GM04504 (cell line): ENCODE data around the gene KRR1.

Experiments
- DNase-seq: peaks from one replicate; pipeline ENCODE4 v3.0.0-alpha.2; 2012; ENCODE audit warnings: low read depth

KRR1 gene

DNA sequence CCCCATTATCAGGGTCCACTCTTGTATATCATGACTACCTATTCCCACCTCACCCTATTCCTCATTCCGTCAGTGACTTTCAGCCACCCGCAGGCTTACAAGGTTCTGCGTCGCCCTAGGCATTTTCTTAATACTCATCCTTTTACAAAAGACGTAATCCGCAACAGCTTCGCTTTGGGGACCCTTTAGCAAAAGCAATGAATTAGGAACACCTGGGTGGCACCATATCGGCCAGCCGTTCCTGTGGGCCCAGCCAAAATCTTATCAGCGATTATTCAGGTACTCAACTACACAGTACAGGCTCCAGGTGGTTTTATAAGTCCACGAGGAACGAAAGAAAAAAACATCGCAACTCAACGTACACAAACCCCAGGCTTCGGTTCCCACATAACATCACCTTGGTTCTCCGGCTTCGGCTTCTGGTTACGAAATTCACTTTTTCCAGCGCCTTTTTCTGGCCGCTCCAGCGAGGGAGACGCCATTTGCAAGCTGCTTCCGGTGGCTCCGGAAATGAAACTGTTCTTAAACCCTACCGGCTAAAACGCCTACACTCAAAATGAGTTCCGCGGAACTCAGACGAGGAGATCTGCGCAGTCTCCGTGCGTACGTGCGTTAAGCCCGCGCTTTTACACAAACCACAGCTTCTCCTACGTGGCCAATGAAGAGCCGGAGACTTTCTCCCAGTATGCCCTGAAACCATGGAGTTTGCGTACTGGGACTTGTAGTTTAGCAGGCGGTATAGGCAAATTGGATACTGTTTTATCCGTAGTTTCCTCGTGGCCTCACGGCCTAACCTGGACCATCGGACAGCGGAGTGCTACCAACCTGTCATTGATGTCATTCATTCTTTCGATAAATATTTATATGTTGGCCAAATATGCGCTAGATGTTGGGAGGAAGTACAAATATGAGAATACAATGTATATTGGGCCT lies at the start of gene KRR1:
KRR1 (minus strand) TSS at position 494 of the 933 bp plus-strand sequence; CDS start at position 482, 12 bp downstream.
- DNase-seq: peak; percentile 95

DNA sequence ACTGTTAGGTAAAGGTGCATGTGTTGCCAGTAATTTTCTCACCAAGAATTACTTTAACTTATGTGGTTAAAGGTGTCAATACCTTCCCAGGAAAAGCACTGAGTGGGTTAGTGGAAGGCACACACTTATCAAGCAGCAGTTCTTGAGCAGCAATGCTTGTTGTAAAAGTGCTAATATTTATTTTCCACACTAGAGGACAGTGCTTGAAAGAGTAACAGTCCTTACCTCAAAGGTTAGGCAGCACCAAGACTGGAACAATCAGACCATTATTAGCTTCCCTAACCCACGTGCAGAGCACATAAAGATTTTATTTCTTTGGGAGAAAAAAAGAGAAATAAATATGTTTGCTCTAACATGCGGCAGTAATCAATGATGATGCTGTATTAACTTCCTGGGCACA lies 48.8 kb upstream of the KRR1 start:
- no peak for DNase-seq

DNA sequence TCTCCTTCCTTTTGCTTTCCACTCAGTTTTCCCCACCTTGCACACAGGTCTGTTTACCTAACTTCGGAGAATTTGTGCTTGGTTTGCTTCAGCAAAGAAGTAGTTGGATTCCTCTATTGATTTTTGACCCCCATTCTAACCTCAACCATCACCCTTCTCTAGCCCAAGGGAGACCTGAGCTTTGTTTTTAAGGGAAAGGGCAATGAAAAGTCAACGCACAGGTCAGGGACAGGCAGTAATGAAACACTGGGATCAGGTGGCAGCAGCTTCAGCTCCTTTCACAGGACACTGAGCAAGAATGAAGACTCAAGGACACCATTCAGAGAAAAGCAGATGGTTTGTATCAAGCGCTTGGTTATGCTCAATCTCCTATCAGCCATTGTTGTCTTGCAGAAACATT lies 46.9 kb upstream of the KRR1 start:
- DNase-seq: no peak

DNA sequence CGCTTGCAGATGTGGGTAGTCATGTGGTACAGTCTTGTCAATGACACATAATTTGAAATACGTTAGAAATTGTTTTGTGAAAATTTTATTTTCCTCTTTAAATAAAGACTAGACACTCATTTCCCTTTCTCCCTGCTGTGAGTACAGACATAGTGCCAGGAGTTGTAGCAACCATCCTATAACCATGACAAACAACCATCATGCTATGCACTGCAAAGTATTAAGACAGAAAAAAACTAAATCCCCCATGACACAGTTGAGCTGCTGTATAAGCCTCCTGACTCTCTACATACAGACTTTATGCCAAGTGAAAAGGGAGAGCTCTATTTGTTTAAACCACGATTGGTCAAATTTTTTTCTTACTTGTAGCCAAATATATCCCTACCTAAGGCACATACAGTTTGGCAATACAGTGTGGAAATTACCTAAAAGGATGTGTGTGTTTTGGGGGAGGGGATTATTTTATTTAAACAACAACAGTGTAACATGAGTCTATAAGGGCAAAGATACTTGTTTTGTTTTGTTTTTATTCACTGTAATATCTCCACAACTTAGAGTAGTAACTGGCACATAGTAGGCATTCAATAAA lies 45.0 kb upstream of the KRR1 start:
- no peak for DNase-seq

DNA sequence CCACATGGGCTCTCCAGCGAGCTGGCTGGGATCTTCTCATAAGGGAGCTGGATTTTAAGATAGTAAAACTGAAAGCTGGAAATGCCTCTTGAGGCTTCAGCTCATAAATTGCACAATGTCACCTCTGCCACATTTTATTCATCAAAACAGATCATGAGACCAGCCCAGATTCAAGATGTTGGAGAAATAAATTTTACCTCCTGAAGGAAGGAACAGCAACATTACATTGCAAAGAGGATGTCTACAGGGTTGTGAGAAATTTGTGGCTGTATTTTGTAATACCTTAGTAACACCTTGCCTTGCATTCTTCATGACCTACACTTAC lies 43.1 kb upstream of the KRR1 start:
- DNase-seq: no peak

DNA sequence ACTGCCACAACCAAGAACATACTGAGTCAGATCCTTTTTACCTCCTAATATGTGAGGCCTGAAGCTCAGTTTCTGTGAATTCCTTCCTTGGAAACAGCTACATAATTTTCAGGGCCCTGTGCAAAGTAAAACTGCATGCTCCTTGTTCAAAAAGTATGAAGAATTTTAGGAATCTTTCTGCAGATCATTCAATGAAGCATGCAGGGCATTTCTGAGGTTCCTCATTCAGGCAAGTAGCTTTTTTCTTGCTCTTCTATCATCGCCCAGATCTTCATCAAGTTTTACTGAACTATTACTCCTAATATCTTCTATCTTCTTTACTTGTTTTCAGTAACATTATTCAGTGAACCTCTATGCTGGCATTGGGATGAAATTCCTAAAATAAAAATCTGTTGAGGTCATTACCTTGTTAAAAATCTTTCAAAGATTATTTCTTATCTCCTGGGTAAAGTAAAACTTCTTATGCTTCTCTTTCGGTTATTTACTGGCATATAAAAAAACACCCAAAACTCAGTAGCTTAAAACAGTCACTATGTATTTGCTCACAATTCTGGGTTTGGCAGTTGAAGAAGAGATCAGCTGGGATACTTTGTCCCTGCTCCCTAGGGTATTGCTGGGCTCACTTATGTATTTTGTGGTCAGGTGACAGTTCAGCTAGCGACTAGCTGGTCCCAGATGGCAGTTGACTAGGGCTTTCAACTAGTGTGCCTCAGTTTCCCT lies 42.6 kb upstream of the KRR1 start:
- DNase-seq: no peak

DNA sequence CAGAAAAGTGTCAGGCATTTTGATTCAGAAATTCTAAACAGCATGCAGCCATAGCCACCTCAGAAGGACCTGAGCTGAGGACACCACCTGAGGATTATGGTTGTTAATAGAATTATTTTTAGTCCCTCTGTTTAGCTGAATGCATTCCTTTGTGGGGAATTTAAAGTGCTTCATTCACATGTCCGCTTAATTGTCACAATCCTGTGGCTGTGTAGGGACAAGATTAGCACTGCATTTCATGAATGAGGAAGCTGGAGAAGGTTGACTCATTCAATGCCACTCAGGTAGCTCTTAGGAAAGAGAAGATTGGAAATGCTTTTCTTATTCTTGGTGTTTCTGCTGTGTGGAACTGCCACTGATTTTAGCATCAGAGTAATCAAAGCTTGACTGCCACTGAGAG lies 42.0 kb upstream of the KRR1 start:
- no peak for DNase-seq

DNA sequence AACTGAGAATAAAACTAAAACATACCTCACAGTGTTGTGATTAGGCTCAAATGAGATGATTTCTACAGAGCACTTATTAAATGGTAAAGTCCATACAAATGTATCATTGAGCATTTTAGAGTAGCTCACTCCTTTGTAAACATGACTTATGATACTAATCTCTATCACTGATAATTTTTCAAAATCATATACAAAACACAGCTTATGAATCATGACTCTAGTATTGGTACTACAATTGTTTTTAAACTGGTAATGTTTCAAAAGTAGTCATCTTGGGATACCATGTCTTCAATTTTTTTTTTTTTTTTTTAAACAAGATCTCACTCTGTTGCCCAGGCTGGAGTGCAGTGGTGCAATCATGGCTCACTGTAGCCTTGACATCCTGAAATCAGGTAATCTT lies 40.1 kb upstream of the KRR1 start:
- no peak for DNase-seq

DNA sequence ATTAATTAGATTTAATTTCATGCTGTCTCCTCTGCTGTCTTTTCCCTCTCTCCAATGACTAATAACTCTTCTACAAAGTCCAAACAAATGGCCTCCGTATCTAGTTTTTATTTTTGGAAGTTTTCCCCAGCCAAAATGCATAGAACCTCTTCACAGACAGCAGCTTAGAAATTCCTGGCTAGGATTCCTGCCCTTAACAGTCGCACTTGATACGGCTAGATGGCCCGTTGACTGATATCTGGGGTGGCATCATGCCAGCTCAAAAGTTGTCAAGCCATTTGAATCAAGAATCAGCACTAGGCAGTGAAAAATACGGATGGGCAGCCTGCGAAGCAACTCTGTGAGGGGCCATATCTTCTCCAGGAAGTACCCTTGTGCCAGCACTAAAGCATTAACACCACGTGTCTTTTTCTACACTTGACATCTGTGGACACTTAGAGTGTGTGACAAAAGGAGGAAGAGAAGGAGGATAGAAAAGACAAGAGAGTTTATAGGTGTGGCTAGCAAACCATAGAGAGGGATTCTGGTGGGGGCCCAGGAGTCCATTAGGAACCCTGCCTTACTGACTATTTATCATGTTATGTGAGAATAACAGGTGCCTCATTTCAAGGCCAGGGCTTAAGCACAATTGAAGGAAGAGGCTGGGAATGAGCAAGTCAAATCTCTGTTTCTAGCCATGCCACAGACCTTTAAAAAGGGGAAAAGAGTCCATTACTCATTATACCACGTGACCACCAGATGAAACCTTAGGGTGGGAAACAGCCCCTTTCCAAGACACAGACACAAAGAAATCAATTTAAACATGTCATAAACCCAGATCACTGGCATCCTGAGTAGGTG lies 39.2 kb upstream of the KRR1 start:
- DNase-seq: no peak

DNA sequence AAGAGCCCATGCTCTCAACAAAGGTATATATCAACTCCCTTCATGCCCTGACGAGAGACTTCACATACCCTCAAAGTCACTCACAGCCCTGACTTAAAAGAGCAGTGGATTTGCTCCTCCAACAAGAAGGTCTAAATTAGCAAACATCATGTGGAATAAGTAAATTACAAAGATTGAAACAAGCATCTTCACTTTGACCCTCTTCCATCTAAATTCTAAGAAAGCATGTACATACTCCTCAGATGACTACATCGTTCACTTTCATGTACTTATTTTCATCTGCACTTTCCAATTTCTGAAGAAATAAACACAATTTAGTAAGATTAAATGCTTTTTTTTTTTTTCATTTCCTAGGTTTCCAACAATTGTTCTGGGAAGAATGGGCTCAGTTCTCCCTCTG lies 38.6 kb upstream of the KRR1 start:
- no peak for DNase-seq

DNA sequence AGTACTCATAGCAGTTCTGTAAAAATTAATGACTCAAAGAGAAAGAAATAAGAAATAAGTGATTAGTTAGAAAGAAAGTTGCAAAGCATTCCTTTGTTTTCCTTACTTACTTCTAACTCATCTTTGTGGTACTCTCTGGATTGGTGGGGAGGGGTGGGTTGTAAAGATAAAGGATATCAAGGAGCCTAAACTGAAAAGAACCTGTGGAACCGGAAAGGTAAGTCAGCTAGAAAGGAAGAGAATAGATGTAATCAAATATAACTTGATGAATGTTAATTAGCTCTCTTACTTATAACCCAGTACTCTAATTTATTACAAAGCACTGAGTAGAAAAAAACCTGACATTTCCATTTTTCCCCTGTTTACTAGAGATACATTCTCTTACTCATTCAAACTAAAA lies 37.5 kb upstream of the KRR1 start:
- DNase-seq: no peak

DNA sequence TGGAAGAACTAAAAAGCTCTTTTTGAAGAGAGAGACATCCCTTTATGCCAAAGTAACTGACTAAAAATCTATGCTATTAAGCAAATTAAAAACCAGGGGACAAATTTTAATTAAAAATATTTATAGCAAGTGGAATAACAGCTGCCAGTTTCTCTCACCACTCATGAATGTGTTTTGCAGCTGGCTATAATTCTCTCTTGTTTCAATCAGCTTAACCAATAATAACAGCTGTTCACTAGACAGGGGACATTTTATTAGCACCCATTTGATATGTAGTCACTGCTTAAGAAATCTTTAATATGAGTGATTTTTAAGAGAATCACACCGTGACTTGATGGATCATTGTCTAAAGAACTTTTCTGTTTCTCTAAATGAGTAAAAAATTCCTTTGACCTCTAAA lies 34.2 kb upstream of the KRR1 start:
- no peak for DNase-seq

DNA sequence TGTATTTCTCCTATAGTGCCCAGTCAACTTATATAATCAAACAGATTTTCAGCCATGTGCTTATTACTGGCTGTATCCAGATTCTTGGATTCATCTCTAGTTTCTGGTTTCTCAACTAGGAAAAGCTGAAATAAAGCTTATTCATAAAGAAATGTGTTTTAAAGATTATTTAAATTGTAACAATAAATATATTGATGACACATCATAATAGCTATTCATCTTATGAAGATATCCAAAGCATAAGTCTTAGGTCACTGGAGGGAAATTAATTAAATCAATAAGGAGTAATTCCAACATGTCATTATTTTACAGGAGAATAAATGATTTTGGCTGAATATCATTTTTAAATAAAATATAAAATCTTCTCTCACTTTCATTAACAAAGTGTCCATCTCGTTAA lies 32.1 kb upstream of the KRR1 start:
- no peak for DNase-seq

DNA sequence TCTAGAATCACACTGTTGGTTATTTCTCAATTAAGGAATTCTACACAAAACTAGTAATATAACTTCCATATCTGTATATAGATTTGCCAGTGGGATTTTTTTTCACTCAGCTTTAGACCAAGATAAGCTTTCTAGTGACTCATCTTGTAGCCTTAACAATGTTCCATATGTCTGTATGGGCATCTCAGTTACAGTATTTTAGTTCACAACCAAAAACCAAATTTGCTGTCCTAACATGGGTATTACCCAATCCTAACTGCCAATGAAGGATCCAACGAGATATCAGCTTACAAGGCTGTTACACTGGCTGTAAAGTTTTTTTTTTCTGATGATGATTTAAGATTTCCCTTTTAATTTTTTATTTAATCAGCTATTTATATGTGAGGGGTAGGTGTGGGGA lies 31.5 kb upstream of the KRR1 start:
- no peak for DNase-seq

DNA sequence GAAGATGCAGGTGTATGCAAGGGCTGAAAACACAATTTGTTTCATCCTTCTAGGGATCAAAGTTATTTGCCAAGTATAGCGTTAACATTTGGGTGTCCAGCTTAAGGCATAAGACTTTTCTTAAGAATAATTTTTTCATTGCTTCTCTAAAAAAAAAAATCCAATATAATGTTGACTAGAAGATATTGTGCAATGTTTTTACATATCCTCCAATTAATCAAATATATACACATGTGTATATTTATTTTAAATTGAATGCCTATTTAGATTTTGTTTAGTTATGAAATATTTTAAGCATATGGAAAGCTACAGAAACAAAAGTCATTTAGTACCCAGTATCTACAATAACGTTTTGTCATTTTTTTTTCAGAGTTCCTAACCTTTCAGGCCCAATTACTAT lies 28.5 kb upstream of the KRR1 start:
- no peak for DNase-seq

DNA sequence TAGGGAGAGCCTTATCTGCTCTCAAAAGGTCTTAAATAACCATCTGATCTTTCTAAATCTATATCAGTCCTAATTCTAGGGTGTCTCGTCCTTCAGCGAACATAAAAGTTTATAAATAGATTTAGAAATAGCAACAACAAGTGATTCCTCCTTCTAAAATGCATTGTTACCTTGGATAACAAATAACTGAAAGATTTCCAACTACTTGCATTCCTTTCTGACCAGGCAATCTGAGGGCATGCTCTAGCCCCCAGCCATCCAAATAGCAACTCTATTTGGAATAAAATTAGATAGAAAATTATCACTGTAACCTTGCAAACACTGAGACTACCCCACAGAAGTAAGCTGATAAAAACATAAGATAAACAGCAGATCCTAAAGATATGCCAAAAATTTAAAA lies 21.8 kb upstream of the KRR1 start:
- no peak for DNase-seq

DNA sequence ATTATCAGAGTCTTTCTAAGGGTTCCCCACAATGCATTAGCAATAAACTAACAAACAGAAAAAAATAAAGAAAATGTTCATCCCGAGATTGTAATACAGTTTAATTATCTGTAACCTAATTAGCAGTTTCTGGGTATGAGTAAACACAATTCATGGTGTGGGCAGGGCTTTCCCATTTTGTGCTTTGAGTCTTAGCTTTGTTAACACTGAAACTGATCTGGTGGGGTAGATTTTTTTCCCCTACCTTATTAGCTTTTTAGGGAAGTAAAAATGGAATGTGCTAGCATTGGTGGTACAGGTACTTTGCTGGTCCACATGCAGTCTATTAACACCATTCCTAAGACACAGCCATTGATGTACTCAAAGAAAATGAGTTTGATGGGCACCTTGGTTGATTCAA lies 18.4 kb upstream of the KRR1 start:
- no peak for DNase-seq

DNA sequence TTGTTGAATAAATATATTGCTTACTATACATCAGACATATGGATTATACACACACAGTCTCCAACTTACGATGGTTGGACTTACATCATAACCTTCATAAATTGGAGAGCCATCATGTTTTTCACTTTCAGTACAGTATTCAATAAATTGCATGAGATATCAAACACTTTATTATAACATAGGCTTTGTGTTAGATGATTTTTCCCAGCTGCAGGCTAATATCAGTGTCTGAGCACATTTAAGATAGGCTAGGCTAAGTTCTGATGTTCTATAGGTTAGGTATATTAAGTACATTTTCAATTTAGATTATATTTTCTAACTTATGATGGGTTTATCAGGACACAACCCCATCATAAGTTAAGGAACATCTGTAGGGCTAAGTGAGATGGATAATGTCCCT lies 17.9 kb upstream of the KRR1 start:
- no peak for DNase-seq

DNA sequence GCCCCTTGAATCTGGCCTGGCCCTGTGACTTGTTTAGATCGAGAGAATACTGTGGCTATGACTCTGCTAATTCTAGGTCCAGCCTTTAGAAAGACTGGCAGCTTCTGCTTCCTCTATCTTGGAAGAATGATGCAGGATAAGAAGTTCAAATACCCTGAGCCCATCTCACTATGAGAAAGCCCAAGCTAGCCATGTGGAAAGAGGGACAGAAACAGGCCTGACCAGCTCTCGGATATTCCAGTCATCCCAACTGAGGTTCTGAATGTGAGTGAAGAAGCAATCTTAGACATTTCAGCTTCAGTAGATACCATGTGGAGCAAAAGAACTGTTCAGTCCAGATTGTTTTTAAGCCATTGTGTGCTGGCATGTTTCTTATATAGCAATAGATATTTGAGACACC lies 17.3 kb upstream of the KRR1 start:
- DNase-seq: no peak

DNA sequence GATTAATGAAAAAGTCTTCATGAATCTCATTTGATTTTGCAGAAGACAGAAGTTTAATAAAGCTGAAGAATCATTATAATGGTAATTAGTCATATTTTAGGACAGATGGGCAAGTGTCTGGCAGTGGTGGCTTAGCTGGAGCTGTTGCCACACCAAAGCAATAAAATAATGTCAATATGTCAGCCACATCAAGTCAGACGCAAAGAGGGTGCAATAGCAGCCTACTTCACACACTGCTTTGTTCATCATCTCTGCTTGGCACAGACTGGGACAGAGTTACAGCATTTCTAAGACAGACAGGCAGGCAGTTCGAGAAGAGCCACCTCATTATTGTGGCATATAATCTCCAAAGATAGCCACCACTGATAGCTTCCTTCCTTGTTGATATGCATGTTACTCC lies 16.9 kb upstream of the KRR1 start:
- DNase-seq: no peak

DNA sequence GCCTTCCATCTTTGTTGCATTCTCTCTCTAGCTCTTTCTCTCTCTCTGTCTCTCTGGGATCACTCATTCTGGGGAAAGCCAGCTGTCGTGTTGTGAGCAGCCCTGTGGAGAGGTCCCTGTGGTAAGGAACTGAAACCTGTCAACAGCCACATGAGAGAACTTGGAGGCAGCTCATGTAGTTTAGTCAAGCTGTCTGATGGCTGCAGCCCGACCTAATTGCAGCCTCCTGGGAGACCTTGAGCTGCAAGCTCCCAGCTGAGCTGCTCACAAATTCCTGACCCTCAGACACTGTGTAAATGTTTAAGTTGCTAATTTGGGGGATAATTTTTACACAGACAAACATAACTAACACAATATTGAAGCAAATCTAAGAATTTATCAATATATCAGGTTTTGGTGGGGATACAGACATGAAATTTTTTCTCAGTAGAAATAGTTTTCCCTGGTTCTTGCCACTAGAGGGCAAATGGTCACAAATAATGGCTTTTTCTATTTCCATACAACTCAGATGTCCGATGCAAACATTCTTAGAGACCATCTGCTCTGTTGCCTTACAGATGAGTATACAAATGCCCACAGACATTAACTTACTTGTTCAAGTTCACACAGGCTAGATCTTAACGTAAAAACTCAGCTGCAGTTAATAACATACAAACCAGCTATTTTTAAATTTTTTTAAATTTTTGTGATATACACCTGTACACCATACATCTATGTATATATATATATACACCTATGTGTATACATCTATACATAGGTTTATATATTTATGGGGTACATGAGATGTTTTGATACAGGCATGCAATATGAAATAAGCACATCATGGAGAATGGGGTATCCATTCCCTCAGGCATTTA lies 15.5 kb upstream of the KRR1 start:
- no peak for DNase-seq
